Neural progenitor cell (in vitro differentiated cells): ENCODE measurements around the gene MX1.

Experiments used
- CTCF ChIP-seq: fragments of 200-600 bp; sonication (generic); IDR thresholded peaks from 2 replicates; pipeline ENCODE4 v1.5.1; 2017; ENCODE audit warnings: antibody characterized with exemption, mild to moderate bottlenecking
- EZH2 ChIP-seq: fragments of 200-600 bp; sonication (generic); IDR thresholded peaks from 2 replicates; pipeline ENCODE4 v1.6.1; 2017; ENCODE audit warnings: antibody characterized with exemption, mild to moderate bottlenecking, moderate library complexity

- no peak for TF ChIP-seq CTCF
- TF ChIP-seq EZH2 = no peak
These were observed 12.5 kb downstream of the MX1 start for GRCh38 chr21:41438425-41439113.
